ENCODE results near the gene PTK6. TPM values are rescaled to one million over a fixed set of nuclear protein-coding genes. Genes with fewer than 3 reads are reported as not detected.

PTK6 gene
- total RNA-seq, 1 experiment from 2014 or later, result 6.7 TPM

- H3K36me3 ChIP-seq (ENCODE audit: control insufficient read depth in 1 of 2, insufficient read depth in 2 of 2, low read length in 2 of 2), result no peaks in the 10 kb centered on the region
- no peak overlapping the region for H3K4me3 ChIP-seq (replicated peaks in 1 of 2; ENCODE audit: low read depth in 1 of 2, low read length in 2 of 2)
- peaks cover 12 to 35% of the 10 kb centered on the region in 2 experiments for H3K4me1 ChIP-seq (ENCODE audit: control insufficient read depth in 1 of 2, insufficient read depth in 2 of 2, low read length in 2 of 2)
- ChIA-PET RAD21 (ENCODE audit: low non-redundant PET in 1 of 2, low total read pairs in 2 of 2, uncharacterized antibody in 2 of 2, unreplicated experiment in 2 of 2) (no interaction called here), POLR2A (no interaction called here), CTCF (no interaction called here)
- H3K27ac ChIP-seq (ENCODE audit: low read depth, low read length), result no peak overlapping the region
- no peak overlapping the region for H3K4me2 ChIP-seq (ENCODE audit: low read length)
- BruUV-seq (replicated peaks), result no TSS peak
- no peaks in the 10 kb centered on the region for H3K9me3 ChIP-seq (ENCODE audit: control insufficient read depth in 1 of 2, insufficient read depth in 1 of 2, low read depth in 1 of 2, low read length in 2 of 2)
- ATAC-seq (no peak), DNase-seq (ENCODE audit: low read depth, low spot score) (no peak)
- no peak overlapping the region for H2AFZ ChIP-seq (ENCODE audit: low read depth, low read length, poor library complexity, severe bottlenecking)
- intact Hi-C loops (cut with micrococcal nuclease), result loop anchor here (10.0 kb wide), 1 partner anchor 47 kb away; the partner anchor contains the start of gene GMEB2
- H3K9me2 ChIP-seq (ENCODE audit: insufficient read depth), result no peaks in the 10 kb centered on the region
- H3K9ac ChIP-seq (ENCODE audit: low read length), result no peak overlapping the region
- peaks cover 4% of the 10 kb centered on the region; the same call in 1 of the 2 replicates for H3K79me2 ChIP-seq (ENCODE audit: insufficient read depth, low read length)
- H3K27me3 ChIP-seq (ENCODE audit: insufficient read depth, low read length), result no peaks in the 10 kb centered on the region
- H4K20me1 ChIP-seq (ENCODE audit: insufficient read depth), result no peaks in the 10 kb centered on the region
- no peak for TF ChIP-seq SP1 (IDR thresholded peaks at IDR 0.05; ENCODE audit: low read depth)
- TF ChIP-seq CEBPB (IDR thresholded peaks at IDR 0.05; ENCODE audit: low read depth), result no peak
- TF ChIP-seq EGR1 (IDR thresholded peaks at IDR 0.05; ENCODE audit: low read depth), result no peak
- no peak for TF ChIP-seq REST (IDR thresholded peaks at IDR 0.05; ENCODE audit: low read depth)
- TF ChIP-seq YY1 (IDR thresholded peaks at IDR 0.05; ENCODE audit: extremely low read depth, insufficient replicate concordance, low read depth, low read length), result no peak
- no peak for TF ChIP-seq EZH2 (IDR thresholded peaks at IDR 0.05)
- no peak for TF ChIP-seq ELF1 (IDR thresholded peaks at IDR 0.05; ENCODE audit: borderline replicate concordance, low read depth)
- no peak for TF ChIP-seq TCF7L2 (IDR thresholded peaks at IDR 0.05; ENCODE audit: borderline replicate concordance, extremely low read depth, insufficient read depth, insufficient read length)
- TF ChIP-seq, protein P1, sequence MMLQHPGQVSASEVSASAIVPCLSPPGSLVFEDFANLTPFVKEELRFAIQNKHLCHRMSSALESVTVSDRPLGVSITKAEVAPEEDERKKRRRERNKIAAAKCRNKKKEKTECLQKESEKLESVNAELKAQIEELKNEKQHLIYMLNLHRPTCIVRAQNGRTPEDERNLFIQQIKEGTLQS (IDR thresholded peaks at IDR 0.05), result no peak
- no peak for TF ChIP-seq FOSL1 (IDR thresholded peaks at IDR 0.05; ENCODE audit: low read depth)
- no peak for TF ChIP-seq ZNF274 (IDR thresholded peaks at IDR 0.05; ENCODE audit: low read depth, low read length)
- no peak for TF ChIP-seq POLR2A (IDR thresholded peaks at IDR 0.05; ENCODE audit: borderline replicate concordance, extremely low read depth, insufficient read depth, insufficient read length)
- TF ChIP-seq, protein P2, sequence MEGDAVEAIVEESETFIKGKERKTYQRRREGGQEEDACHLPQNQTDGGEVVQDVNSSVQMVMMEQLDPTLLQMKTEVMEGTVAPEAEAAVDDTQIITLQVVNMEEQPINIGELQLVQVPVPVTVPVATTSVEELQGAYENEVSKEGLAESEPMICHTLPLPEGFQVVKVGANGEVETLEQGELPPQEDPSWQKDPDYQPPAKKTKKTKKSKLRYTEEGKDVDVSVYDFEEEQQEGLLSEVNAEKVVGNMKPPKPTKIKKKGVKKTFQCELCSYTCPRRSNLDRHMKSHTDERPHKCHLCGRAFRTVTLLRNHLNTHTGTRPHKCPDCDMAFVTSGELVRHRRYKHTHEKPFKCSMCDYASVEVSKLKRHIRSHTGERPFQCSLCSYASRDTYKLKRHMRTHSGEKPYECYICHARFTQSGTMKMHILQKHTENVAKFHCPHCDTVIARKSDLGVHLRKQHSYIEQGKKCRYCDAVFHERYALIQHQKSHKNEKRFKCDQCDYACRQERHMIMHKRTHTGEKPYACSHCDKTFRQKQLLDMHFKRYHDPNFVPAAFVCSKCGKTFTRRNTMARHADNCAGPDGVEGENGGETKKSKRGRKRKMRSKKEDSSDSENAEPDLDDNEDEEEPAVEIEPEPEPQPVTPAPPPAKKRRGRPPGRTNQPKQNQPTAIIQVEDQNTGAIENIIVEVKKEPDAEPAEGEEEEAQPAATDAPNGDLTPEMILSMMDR (IDR thresholded peaks at IDR 0.05 in 2 of 3, conservative IDR thresholded peaks at IDR 0.05 in 1 of 3; ENCODE audit: borderline replicate concordance in 1 of 3, insufficient read depth in 1 of 3, low read depth in 2 of 3, low read length in 2 of 3), result no peak
- no peak for TF ChIP-seq ZFX (IDR thresholded peaks at IDR 0.05)
- TF ChIP-seq EZH2phosphoT487 (IDR thresholded peaks at IDR 0.05; ENCODE audit: borderline replicate concordance), result no peak
- no peak for TF ChIP-seq MAX (IDR thresholded peaks at IDR 0.05)
- no peak for TF ChIP-seq RAD21 (IDR thresholded peaks at IDR 0.05; ENCODE audit: low read depth)
- no peak for TF ChIP-seq JUND (IDR thresholded peaks at IDR 0.05)
Measured at GRCh38 chr20:63577317-63577894, 40.2 kb upstream of the PTK6 start.

Data from HCT116 (cell line).